GM12865 (cell line): ENCODE results near the gene TAL2.

Experiments
- DNase-seq: peaks from one replicate; pipeline ENCODE4 v3.0.0; 2010; ENCODE audit warnings: low read depth
- H3K4me3 ChIP-seq: 2 replicates; pipeline ENCODE4 v1.5.1; 2011; ENCODE audit warnings: mild to moderate bottlenecking, low read depth, low read length, control low read depth
- TF ChIP-seq, protein P1 (sequence below): IDR thresholded peaks from 2 replicates; pipeline ENCODE4 v1.5.1; 2011; ENCODE audit warnings: low read length, control low read depth, low read depth, inconsistent platforms; ENCODE audit not compliant: insufficient read depth; ENCODE audit errors: missing control alignments

Gene TAL2

DNA sequence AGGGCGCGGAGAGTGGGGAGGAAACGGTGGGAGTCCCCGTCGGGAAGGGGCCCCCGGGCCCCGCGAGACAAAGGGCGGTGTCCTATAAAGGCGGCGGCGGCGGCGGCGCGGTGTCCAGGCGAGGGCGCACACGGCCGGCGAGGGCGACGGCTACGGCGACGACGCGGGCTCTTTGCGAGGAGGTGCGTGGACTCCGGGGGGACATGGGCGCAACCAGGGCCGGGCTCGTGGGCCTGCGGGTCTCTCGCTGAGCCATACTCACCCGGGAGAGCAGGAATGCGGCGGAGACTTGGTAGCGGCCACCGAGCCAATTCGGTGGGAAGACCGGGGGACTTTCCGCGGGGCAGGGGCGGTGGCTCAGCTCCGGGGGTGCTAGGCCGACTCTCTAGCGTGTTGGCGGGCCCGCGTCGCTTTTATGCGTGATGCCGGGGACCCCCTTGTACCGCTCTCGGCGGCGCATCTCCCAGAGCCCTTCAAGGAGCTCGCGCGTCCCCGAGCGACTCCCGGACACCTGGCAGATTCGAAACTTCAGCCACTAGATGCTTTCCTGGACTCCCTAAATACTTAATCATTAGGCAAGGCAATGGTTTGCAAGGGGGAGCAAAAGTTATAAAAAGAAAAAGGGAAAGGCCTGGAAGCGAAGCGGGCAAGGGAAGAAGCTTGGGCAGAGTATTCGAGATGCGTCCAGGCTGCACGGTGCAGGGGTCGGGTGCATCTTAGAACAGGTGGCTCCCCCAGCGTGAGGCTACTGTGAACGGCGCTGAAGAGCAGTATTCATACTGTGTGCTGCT lies 5.9 kb upstream of the TAL2 start:
- peak; percentile 33 for DNase-seq
- H3K4me3 ChIP-seq: peak overlapping the region; percentile 64

DNA sequence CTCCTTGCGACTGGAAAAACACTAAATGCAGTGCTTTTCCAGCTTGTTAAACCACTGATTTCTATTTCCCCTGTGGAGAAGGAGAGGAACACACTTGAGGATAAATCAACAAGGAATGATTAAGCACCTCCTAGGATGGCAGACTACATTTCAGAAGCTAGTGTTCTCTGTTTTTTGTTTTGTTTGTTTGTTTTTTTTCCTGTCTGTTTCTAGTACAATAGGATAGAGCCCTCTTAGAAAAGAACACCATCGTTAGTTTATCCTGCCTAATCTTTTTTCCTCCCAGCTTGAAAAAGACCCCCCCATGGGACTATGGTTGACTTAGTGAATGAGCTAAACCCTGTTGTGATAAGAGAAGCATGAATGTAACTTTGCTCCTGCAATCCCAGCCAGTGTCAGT lies 3.9 kb upstream of the TAL2 start:
- no peak overlapping the region for H3K4me3 ChIP-seq
- no peak for DNase-seq
- TF ChIP-seq, protein P1, sequence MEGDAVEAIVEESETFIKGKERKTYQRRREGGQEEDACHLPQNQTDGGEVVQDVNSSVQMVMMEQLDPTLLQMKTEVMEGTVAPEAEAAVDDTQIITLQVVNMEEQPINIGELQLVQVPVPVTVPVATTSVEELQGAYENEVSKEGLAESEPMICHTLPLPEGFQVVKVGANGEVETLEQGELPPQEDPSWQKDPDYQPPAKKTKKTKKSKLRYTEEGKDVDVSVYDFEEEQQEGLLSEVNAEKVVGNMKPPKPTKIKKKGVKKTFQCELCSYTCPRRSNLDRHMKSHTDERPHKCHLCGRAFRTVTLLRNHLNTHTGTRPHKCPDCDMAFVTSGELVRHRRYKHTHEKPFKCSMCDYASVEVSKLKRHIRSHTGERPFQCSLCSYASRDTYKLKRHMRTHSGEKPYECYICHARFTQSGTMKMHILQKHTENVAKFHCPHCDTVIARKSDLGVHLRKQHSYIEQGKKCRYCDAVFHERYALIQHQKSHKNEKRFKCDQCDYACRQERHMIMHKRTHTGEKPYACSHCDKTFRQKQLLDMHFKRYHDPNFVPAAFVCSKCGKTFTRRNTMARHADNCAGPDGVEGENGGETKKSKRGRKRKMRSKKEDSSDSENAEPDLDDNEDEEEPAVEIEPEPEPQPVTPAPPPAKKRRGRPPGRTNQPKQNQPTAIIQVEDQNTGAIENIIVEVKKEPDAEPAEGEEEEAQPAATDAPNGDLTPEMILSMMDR: no peak

More for the DNA sequence above, 5.9 kb upstream of the TAL2 start:
- TF ChIP-seq, protein P1: peak; percentile 6

DNA sequence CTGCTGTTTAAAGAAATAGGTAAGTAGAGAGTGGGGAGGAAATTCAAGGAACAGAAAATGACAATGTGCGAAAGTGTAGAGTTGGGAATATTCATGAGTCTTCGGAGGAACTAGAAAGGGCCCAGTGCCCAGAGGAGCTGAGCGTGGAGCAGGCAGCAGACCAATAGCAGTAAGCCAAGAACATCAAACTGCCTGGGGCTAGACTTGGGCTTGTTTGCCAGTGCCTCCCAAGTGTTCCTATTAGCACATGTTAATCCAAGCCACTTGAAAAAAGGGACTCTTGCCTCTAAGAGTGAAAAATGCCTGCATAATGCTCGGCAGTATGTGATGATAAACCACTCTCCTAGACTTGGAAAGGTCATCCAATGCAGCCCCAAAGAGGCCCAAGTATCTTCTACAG lies 1.2 kb upstream of the TAL2 start:
- H3K4me3 ChIP-seq: no peak overlapping the region
- TF ChIP-seq, protein P1: no peak
- DNase-seq: no peak

DNA sequence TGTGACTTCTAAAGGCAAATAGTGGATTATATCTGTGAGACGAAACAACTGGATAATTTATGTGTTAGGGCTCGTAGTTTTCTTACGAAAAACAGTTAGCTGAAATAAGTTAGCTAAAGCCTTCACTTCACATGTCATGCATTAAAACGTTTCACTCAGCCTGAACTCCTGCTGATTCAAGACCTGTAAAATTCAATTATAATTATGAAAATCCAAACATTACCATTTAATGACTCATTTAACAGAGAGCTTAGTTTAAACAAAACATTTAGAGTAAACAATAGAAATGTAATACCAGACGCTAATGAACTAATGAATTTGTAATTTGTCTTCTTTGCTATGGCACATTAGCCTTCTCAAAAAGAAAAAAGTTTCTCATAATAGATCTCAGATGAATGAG lies 1.7 kb downstream of the TAL2 start:
- TF ChIP-seq, protein P1: no peak
- no peak for DNase-seq

DNA sequence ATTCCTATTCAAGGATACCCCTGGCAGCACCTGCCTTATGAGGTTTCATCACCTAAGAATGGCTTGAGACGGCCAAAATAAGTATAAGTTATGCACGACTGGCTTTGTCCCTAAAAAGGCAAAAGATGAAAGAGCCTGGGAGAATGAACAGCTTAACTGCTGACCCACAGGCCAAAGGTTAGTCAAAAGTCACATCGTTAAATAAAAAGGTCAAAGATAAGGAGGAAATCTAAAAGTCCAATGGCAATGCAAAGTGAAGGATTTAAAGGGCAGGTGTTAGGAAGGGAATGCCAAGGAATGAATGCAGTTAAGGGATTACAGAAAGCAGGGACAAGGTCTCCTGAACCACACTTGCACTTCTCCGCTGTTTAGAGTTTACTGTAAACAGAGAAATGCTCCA lies 5.6 kb downstream of the TAL2 start:
- no peak for DNase-seq
- TF ChIP-seq, protein P1: no peak

More for the DNA sequence above, 1.7 kb downstream of the TAL2 start:
- H3K4me3 ChIP-seq: no peak overlapping the region

DNA sequence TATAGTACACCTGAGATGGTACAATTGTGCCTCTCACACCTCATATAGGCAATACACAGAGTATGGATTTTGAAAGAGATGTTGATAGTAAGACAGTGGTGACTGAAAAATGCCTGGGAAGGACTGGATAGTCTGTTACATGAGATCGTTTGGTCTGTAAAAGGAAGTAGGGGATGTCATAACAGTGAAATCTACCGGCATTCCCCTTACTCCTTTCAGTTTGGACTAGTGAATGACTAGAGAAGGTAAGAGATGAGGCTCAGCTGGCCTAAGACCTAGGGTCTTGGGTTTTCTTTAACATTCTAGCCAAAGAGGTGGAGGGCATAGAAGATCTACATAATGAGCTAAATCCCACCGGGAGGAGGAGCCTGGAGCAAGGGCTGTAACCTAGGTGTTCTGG lies 8.1 kb downstream of the TAL2 start:
- no peak overlapping the region for H3K4me3 ChIP-seq
- TF ChIP-seq, protein P1: no peak
- DNase-seq: no peak

More for the DNA sequence above, 5.6 kb downstream of the TAL2 start:
- no peak overlapping the region for H3K4me3 ChIP-seq

DNA sequence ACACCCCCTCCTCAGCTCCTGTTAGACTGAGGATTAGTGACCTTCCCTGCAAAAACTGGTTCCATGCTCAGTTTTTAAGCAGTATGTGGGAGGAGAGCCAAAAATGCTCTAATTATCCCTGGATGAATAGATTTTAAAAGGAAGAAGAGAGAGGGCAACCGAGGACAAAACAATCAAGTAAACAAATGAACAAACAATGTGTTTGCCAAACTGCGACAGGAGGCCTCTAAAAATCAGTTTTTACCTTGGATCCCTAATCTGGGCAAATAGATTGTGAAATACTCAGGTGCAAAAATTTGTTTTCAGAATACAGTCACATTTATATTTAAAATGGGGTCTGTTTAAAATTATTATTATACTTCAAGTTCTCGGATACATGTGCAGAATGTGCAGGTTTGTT lies 8.5 kb downstream of the TAL2 start:
- TF ChIP-seq, protein P1: no peak
- DNase-seq: no peak
- H3K4me3 ChIP-seq: no peak overlapping the region
